ENCODE data around the gene BABAM1.

The BABAM1 gene

DNA sequence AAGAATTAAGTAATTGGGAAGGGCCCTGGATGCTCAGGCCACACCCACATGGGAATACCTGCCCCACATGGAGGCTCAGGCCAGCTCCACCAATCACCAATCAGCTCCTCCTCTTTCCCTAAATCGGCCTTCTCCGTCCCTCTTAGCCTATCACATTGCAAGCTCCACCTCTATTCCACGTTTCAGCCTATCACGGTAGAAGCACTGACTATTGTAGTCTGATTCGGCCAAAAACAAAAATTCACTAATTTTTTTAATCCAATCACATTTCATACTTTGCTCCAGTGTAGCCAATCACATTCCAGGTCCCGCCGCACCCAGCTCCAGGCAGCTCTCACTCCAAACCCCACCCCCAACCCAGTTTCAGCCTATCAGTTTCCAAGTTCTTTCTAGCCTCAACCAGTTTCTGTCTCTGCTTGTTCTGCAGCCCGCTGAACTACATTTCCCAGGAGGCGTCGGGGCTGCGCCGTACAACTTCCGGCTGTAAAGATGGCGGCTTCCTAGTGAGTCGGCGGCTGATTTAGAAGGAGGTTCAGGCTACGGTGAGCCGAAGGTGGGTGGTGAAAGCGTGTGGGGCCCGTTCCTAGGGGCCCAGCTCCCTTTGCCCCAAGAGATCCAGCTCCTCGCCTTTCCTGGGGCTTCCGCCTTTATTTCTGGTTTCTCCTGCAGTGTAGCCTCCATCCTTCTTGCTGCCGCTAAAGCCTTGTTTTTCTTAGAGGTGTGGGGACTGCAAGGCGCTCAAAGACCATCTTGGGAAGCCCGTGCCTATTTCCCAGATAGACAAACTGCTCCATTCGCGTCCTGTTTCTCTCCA lies at the start of gene BABAM1:
TSS of gene BABAM1 (plus strand) at position 469 of the 814 bp plus-strand sequence. CDS start 1,364 bp downstream, outside the sequence.
- peak; percentile 99 for DNase-seq (ENCODE audit: low spot score)

DNA sequence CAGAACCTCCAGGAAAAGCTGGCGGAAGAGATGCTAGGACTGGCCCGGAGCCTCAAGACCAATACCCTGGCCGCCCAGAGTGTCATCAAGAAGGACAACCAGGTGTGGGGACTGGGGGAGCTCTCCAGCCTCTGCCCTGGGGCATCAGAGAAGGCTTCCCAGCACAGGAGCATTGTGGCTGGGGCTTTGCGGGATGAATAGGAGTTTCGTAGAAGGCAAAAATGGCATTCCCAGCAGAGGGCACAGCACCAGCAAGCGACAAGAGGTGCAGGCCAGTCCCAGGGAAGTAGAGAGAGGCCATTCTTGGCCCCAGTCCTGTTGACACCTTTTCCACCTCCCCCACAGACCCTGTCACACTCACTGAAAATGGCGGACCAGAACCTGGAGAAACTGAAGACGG lies 48.0 kb upstream of the BABAM1 start:
- DNase-seq (ENCODE audit: low spot score): no peak

DNA sequence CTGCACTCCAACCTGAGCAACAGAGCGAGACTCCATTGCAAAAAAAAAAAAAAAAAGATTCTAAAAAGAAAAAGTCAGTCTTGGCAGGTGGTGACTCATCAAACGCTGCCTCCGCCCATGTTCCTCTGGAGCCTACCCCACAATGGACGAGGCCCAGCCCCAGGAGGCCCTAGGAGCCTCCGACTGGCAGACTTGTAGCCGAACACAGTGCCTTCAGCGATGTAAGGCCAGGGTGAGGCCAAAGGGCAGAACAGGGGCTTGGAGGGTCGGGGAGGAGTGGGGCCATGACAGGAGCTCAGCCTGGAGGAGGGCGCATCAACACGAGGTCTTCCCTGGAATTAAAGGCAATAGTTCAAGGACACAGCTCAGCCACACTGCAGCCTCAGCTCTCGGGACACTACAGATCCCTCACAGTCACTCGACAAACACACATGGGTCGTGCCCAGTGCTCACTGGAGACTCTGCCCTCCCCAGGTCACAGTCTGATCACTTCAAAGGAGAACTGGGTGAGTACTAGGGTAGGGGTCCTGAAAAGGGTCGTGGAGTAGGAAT lies 47.0 kb upstream of the BABAM1 start:
- DNase-seq (ENCODE audit: low spot score): no peak

DNA sequence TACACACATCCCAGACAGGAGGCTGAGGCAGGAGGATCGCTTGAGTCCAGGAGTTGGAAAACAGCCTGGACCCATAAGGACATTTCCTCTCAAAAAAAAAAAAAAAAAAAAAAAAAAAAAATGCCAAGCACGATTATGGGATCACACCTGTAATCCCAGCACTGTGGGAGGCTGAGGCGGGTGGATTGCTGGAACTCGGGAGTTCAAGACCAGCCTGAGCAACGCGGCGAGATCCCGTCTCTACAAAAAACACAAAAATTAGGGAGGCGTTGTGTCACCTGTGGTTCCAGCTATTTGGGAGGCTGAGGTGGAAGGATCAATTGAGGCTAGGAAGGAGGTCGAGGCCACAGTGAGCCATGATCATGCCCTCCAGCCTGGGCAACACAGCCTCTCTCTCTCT lies 42.2 kb upstream of the BABAM1 start:
- no peak for DNase-seq (ENCODE audit: low spot score)

DNA sequence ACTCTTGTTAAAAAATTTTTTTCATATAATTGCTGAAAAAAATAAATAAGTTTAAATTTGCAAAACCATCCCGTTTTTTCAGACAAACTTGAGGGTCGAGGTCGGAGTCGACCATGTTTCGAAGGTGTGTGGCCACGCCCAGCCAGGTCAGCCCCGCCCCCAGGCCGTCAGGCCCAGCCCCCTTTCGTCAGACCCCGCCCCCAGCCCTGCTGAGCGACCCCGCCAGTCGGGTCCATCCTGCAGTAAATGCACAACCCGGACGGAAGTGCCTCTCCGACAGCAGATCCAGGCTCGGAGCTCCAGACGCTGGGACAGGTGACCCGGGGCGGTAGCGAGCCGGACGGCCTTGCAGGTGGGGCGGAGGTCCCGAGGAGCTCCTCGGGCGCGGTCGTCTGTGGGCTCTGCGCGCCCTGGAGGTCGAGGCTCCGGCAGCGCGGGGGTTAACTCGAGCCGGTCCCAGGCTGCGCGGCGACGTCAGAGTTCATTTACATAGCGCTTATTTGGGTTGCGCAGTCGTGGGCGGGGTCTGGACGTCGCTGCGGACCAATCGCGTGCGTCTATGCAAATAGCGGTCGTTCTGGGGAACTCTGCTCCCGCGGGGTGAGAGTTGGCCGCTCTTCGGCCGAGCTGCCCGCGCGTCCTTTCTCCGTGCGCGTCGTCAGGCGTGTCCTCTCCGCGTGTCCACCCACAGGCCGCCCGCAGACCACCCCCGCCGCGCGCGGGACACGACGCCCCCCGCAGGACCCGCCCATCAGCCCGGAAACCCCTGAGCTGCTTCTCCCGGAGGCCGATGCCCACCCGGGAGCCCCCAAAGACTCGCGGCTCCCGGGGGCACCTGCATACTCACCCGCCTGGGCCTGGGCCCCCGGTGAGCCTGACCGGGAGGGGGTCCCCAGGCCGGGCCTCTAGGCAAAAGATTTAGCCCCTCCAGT lies 41.0 kb upstream of the BABAM1 start, which contains the start of gene OCEL1:
TSS of gene OCEL1 (plus strand) at position 225 of the 932 bp plus-strand sequence. CDS start at position 247, 22 bp downstream.
- DNase-seq (ENCODE audit: low spot score): peak; percentile 94

DNA sequence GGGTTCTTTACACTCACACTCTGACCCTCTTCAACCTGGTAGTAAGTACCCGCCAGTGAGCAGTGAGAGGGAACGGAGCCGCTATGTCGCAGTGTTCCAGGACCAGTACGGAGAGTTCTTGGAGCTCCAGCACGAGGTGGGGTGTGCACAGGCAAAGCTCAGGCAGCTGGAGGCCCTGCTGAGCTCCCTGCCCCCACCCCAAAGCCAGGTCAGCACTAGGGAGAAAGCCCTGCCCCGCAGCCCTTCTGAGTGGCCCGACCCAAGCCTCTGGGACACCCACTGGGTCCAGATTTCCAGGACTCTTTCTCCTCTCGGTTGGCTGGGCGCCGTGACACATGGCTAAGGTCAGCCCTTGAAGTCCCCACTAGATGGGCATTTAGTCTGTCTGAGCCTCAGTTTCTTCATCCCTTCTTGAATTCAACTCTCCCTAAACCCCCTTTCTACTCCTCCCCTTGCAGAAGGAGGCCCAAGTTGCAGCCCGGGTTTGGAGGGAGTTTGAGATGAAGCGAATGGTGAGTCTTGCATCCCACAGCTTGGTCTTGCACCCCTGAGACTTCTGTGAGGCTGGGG lies 39.4 kb upstream of the BABAM1 start:
- no peak for DNase-seq (ENCODE audit: low spot score)

DNA sequence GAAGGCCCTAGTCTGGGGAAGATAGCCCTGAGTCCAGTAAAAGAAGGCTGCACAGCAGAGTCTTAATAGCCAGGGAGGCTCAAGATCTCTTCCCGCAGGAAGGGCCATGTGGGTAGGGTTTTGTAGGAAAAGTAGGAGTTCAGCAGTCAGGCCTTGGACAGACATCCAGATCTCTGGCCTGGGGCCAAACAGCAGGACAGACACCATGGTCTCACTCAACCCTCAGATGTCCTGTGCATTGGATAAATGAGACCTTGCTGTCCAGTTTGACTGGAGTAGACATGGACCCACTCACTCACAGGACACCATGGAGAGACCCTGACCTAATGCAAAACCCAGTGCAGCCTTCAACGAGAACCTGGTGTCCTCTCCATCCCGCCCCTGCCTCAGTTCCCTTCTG lies 37.4 kb upstream of the BABAM1 start:
- DNase-seq (ENCODE audit: low spot score): no peak

DNA sequence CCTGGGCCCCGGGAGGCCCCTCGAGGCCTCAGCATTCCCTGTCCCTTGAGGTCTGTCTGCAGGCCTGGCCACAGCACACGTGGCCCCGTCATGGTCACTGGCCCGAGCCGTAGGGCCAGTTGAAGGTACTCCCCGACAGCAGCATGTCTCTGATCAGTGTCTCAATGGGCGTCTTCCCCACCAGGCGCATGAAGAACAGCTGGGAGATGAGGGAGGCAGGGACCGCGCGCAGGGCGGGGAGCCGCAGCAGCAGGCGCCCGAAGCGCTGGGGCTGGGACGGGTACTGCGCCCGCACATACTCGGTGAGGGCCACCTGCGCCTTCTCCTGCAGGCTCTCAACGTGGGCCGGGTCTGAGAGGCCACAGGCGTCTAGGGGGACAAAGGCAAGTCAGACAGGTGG lies 35.0 kb upstream of the BABAM1 start:
- no peak for DNase-seq (ENCODE audit: low spot score)

DNA sequence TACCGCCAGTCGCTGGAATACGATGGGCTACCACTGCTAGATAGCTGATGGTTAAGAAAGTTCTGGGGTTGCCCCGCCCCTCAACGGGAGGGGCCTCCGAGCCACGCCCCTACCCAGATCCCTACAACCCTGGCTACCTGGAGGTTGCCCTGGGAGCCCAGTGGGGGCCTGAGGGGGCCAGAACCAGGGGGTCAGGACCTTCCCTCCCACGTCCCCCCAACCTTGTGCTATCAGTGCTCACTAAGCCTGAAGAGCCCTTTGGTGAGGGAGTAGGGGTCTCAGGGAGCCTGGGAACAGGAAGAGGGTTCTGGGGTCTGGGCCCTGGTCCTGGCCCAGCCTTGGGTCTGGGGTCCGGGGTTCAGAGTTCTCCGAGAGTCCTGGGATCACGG lies 32.3 kb upstream of the BABAM1 start:
- peak; percentile 62 for DNase-seq (ENCODE audit: low spot score)

DNA sequence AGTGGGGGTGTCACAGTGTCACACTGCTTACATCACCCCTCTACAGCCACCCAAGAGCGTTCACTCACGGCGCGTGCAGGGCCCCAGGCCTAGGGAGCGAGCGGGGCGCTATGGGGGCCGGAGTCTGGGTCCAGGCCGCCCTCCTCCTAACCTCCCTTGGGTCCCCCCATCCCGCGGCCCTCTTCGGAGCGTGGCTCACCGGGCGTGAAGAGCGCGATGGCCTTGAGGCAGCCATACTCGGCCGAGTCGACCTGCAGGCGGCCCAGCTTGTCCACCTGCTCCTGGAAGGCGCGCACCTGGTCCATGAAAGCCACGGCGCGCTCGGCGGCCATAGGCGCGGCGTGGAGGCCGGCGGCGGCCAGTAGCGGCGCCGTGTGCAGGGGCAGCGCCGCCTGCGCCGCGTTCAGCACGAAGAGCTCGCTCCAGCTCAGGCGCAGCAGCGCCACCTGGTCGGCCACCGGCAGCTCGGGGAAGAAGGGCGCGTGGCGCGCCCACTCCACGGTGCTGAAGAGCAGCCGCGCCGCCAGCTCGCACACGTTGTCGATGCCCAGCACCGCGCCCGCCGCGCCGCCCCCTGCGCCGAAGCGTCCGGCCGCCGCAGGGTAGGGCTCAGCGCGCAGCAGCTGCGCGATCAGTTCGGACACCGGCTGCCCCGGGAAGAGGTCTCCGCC lies 31.8 kb upstream of the BABAM1 start:
- DNase-seq (ENCODE audit: low spot score): peak; percentile 66

DNA sequence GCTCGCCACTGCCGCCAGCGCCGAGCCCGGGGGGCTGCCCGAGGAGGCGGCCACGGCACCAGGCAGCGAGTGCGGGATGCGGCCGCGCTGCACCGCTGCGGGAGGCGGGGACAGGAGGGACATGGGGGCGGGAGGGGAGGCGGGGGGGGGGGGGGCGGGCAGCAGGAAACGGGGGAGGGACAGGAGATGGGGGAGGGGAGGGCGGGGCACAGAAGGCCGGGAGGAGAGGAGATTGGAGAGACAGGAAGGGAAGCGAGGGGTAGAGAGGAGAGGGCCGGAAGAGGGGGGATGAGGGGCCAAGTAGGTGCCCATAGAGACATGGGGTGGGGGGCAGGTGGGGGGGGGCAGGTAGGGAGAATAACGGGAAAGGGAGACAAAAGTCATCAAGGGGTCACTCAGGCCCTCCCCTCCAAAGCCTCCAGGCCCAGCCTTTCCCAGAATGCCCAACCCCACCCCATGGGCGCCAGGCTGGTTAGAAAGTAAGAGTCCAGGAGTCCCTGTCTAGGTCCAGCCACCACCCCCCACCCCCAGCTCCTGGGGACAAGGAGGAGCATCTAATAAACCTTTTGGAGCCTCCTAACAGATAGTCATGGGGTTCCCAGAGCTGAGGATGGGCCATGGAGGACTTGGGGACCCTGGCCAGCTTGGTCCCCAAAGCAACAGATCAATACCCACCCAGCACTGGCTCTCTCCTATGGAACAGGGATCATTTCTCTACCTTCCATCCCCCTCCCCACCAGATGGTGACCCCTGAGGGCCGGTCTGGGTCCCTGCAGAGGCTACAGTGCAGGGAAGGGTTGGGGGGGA lies 31.1 kb upstream of the BABAM1 start:
- DNase-seq (ENCODE audit: low spot score): no peak

DNA sequence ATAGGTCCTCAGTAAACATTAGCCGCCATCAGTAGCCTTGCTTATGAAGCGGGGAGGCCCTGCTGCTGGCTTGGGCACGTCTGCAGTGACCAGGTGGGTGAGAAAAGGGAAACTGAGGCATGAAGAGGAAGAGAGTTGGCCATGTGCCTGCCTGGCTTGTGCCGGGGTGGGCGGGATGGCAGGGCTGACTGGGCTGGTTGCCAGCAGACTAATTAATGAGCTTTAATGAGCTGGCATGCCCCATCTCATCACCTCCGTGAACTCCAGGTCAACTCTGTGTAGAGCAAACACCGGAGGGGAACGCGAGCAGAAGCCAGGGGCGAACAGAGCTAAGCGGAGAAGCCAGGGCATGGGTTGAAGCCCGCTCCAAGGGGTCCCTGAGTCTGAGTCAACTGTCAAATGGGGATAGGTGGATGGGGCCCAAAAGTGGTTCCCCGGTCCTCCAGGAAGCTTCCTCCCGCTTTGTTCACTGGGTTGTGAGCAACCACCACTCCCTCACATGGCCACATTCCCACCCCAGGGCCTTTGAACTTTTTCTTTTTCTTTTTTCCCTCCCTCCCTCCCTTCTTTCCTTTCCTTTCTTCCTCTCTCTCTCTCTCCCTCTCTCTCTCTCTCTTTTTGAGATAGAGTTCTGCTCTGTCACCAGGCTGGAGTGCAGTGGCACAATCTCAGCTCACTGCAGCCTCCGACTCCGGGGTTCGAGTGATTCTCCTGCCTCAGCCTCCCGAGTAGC lies 30.3 kb upstream of the BABAM1 start:
- DNase-seq (ENCODE audit: low spot score): no peak

DNA sequence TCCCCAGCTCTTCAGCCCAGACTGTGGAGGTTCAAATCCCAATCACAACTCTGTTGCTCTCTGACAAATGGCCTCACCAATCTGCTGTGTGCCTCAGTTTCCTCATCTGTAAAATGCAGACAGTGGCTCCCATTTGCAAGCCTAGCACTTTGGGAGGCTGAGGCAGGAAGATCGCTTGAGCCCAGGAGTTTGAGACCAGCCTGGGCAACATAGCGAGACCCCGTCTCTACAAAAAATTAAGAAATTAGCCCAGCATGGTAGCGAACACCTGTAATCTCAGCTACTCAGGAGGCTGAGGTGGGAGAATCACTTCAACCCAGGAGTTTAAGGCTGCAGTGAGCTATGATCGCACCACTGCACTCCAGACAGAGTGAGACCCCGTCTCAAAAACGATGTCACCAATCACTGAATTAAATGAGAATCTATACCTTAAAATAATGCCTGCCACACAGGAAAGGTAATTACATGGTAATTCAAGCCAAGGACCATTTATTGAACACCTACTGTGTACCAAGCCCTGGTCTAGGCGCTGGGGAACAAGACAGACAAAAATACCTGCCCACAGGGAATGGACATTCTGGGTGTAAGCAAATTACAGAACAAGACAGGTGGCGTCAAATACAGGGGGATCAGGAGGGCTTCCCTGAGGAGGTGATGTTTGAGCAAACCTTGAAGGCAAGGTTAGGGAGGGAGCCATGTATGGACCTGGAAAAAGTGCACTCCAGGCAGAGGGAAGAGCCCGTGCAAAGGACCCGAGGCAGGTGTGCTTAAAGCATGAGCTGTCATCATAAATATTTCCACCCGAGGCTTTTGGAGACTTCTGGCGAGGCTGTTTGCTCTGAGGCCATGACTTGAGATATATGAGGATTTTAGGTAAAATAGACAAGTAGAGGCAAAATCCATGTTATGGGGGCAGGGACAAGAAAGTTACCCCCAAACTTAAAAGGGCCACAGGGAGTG lies 29.2 kb upstream of the BABAM1 start:
- no peak for DNase-seq (ENCODE audit: low spot score)

DNA sequence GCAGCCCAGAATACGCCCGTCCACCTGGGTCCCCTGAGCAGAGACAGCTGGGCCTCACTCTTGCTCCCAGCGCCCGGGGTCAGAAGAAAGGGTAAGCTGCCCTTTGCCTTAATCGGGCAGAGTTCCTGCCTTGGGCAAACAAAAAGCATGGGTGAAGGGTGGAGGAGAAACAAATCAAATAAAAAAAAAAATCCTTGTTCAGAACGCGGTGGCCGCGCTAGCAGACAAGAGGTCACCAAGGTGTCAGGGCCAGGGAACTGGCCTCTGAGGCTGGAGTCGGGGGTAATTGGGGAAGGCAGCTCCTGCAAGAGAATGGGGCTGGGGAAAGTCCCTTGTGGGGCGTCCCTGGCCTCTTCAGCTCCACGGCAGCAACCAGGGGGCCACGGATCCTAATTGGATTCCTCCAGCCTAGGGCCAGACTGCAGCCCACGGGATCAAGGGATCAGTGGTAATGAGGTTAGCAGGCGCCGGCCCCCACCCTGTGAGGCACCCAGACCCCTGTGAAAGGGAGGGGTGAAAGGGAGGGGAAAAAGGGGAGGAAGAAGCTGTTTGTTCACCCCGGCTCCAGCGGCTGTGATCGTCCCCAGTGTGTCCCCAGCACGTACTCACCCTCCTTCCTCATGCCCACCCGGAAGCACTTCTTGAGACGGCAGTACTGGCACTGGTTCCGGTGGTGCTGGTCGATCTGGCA lies 27.0 kb upstream of the BABAM1 start:
- DNase-seq (ENCODE audit: low spot score): no peak

DNA sequence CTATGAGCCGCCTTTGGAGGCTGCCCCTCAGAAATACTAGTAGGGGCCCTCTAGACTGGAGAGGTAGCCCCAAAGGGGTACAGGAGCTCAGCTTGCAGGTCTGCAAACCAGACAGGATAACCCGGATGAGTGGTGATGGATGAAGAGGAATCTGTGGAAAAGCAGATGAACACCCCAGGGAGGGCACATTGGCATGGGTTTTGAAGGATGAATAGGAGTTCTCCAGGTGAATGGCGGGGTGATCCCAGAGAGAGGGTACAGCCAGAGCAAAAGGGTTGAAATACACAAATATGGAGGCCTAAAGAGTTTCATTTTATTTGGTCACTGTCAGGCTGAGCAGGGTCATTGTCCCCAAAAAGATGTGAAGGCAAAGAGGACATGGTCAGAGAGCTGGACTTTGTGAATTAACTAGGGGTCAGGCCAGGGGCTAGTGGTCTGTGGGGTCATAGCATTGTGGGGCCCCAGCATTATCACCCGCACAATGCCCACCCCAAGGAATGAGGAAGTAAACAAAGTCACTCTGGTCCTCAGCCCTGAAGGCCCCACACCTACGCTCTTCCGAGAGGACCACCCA lies 26.3 kb upstream of the BABAM1 start:
- no peak for DNase-seq (ENCODE audit: low spot score)

DNA sequence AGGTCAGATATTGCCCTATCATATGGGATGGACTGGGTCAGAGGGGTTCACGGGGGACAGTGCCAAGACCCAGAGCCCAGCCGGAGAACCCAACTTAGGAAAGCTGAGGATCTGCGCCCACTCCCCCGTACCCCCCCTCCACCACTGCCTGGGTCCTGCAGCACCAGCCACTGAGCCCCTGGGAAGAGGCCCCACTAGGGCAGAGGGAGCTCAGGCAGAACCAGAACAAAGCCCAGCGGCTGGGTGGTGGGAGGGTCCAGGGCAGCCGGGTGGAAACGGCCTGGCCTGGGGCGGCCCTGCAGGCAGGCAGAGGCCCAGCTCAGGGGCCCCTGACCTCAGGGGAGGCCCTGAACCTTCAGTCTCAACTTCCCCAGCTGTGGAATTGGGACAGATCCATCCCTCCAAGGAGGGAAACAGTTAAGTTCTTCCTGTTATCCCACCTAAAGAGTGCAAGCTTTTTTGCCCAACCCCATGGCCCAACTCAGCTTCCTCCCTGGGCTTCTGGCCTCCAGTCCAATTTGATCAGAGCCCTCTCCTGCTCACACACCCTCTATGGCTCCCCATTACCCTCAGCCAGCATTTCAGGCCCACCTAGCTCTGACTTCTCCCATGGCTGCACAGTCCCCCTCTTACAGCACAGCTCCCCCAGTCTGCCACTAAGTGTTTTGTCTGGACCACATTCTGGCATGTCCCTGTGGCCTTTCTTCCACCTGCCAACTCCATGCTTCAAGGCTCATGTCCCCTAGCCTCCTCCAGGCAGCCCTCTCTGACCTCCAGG lies 24.6 kb upstream of the BABAM1 start:
- no peak for DNase-seq (ENCODE audit: low spot score)

DNA sequence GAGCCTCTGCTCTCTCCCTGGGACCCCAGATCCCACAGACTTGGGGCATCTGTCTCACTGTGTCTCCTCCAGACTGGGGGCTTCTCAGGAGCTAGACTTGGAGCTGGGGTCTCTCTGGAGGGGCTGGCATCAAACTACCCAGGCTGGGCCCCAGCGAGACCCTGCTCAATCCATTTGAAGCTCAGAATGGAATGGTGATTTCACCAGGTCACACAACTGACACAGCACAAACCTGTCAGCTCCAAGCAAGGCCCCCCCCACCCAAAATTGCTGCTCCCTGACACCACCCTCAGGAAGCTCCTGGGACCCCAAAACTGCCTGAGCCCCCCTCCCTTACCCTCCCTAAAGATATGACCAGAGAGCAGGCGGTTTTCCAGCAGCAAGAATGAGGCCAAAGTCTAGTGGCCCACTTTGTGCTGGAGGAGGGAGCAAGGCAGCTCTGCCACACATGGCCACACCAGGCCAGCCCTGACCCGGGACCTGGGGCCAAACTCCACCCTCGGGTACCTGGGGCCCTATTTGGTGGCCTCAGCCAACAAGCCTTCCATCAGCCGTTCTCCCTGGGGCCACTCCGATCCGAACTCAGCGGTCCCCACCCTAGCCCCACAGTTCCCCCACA lies 23.9 kb upstream of the BABAM1 start:
- no peak for DNase-seq (ENCODE audit: low spot score)

All from germinal center (tissue), 1 donor.